Spleen (tissue), 7 donors: Measurements from ENCODE around the gene PPP1R26.

Source experiments
- CTCF ChIP-seq, 11 experiments: fragments of 200-600 bp in 7 of 11; fragments of 450-650 bp in 4 of 11; sonication (generic) in 4 of 11; IDR thresholded peaks in 8 of 11; conservative IDR thresholded peaks in 3 of 11; 1 replicate in 7 of 11; 2 replicates in 4 of 11; pipeline versions ENCODE4 v1.4.0 to v1.8.0; 2016 to 2021; ENCODE audit warnings: antibody characterized with exemption in 11 of 11, inconsistent platforms in 4 of 11, mild to moderate bottlenecking in 1 of 11
- POLR2A ChIP-seq, 3 donors: fragments of 450-650 bp; IDR thresholded peaks; one replicate each; pipeline ENCODE4 v1.5.1; 2017; ENCODE audit warnings: antibody characterized with exemption in 3 of 3, mild to moderate bottlenecking in 1 of 3
- donor health status: DM: no; HTN: no; CAD: no; lungs with moderate emphysema.
- donor health status: DM: no; HTN: no; CAD: no.
- donor health status: DM: no; HTN: no; CAD: no.

- TF ChIP-seq CTCF (IDR thresholded peaks at IDR 0.05 in 8 of 11, conservative IDR thresholded peaks at IDR 0.05 in 3 of 11) = no peak
- no peak for TF ChIP-seq POLR2A (IDR thresholded peaks at IDR 0.05)
These were observed 42.3 kb upstream of the PPP1R26 start for GRCh38 chr9:135437259-135437658.
